H1 (cell line): ENCODE data around the gene MYOM3. TPM values are rescaled to one million over a fixed set of nuclear protein-coding genes. Genes with fewer than 3 reads are reported as not detected.

Experiments
- CTCF ChIA-PET: fragments of 300-600 bp; sonication (Branson Sonifier 250); formaldehyde crosslinking; loops from one replicate; lab custom pipeline; 2021; ENCODE audit not compliant: partially characterized antibody; lab: Charles Lee
- POLR2A ChIA-PET: fragments of 300-600 bp; sonication (Branson Sonifier 250); formaldehyde crosslinking; loops from one replicate; lab custom pipeline; 2021; ENCODE audit warnings: inconsistent platforms; ENCODE audit not compliant: partially characterized antibody; lab: Charles Lee
- DNase-seq, 2 experiments: peaks; one replicate each; pipeline versions ENCODE4 v3.0.0 to v3.0.0-alpha.2; 2010 to 2022; ENCODE audit warnings: low spot score in 2 of 2, low read depth in 1 of 2, mixed read lengths in 1 of 2
- FAIRE-seq: peaks from 2 replicates; lab custom pipeline; 2011; peaks lifted over from hg19 to GRCh38; lab: Jason Lieb, UNC
- H2AFZ ChIP-seq: 2 replicates; pipeline ENCODE4 v1.8.1; 2012; ENCODE audit warnings: low read length, inconsistent platforms
- H2AK5ac ChIP-seq: 2 replicates; pipeline ENCODE4 v1.6.1; 2013; ENCODE audit warnings: low read depth, low read length
- H2BK120ac ChIP-seq: replicated peaks from 2 replicates; pipeline ENCODE3; 2013; ENCODE audit warnings: low read depth, low read length, inconsistent platforms
- H2BK12ac ChIP-seq: 2 replicates; pipeline ENCODE4 v1.6.1; 2013; ENCODE audit warnings: low read depth, low read length
- H2BK15ac ChIP-seq: 2 replicates; pipeline ENCODE4 v1.6.1; 2013; ENCODE audit warnings: low read length
- H2BK20ac ChIP-seq: 2 replicates; pipeline ENCODE4 v1.6.1; 2013; ENCODE audit warnings: low read length
- H2BK5ac ChIP-seq: 2 replicates; pipeline ENCODE4 v1.6.1; 2013; ENCODE audit warnings: low read depth, low read length
- H3K14ac ChIP-seq: 2 replicates; pipeline ENCODE4 v1.6.1; 2013; ENCODE audit warnings: inconsistent platforms; ENCODE audit not compliant: insufficient read length
- H3K18ac ChIP-seq: 2 replicates; pipeline ENCODE4 v1.6.1; 2013; ENCODE audit warnings: low read length; ENCODE audit errors: extremely low read depth
- H3K23ac ChIP-seq: 2 replicates; pipeline ENCODE4 v1.6.1; 2013; ENCODE audit warnings: inconsistent platforms; ENCODE audit not compliant: insufficient read length
- H3K23me2 ChIP-seq: 2 replicates; pipeline ENCODE4 v1.6.1; 2013; ENCODE audit warnings: low read depth, low read length
- H3K27ac ChIP-seq: 2 replicates; pipeline ENCODE4 v1.6.1; 2011; ENCODE audit warnings: low read depth, low read length, inconsistent platforms
- H3K27me3 ChIP-seq, 4 experiments: replicated peaks in 1 of 4; 1 replicate in 1 of 4; 2 replicates in 3 of 4; pipeline versions ENCODE4 v1.6.1 to v1.8.1; 2011 to 2013; ENCODE audit warnings: low read length in 3 of 4, mild to moderate bottlenecking in 3 of 4, inconsistent platforms in 2 of 4, mixed read lengths in 2 of 4, moderate library complexity in 1 of 4; ENCODE audit not compliant: control insufficient read depth in 3 of 4, insufficient read depth in 3 of 4; ENCODE audit errors: extremely low read depth in 1 of 4
- H3K36me3 ChIP-seq, 4 experiments: 2 replicates each; pipeline versions ENCODE4 v1.6.1 to v1.8.1; 2011 to 2013; ENCODE audit warnings: mild to moderate bottlenecking in 4 of 4, low read length in 3 of 4, moderate library complexity in 2 of 4, control low read depth in 1 of 4, inconsistent platforms in 1 of 4; ENCODE audit not compliant: insufficient read depth in 4 of 4, control insufficient read depth in 2 of 4
- H3K4ac ChIP-seq: replicated peaks from 2 replicates; pipeline ENCODE3; 2013; ENCODE audit warnings: low read length, low read depth, mixed read lengths, inconsistent platforms; ENCODE audit not compliant: insufficient read length
- H3K4me1 ChIP-seq, 4 experiments: replicated peaks in 1 of 4; 1 replicate in 1 of 4; 2 replicates in 3 of 4; pipeline versions ENCODE4 v1.6.1 to v1.8.1; 2011 to 2013; ENCODE audit warnings: low read length in 3 of 4, inconsistent platforms in 2 of 4, mixed read lengths in 1 of 4; ENCODE audit not compliant: insufficient read depth in 4 of 4, control insufficient read depth in 3 of 4
- H3K4me2 ChIP-seq, 2 experiments: 2 replicates each; pipeline versions ENCODE4 v1.6.1 to v1.8.1; 2011 to 2013; ENCODE audit warnings: low read depth in 2 of 2, low read length in 2 of 2, control low read depth in 1 of 2, inconsistent platforms in 1 of 2, mild to moderate bottlenecking in 1 of 2; ENCODE audit not compliant: insufficient read depth in 1 of 2
- H3K4me3 ChIP-seq, 4 experiments: fragments of 200-600, 300-600 bp in 1 of 4; sonication (generic), shearing (Covaris generic), sonication (Bioruptor Twin) in 1 of 4; 2 replicates each; pipeline versions ENCODE4 v1.5.1 to v1.8.1; 2011 to 2016; ENCODE audit warnings: low read length in 4 of 4, low read depth in 3 of 4, control low read depth in 2 of 4, inconsistent platforms in 2 of 4, mild to moderate bottlenecking in 2 of 4, mixed read lengths in 1 of 4, moderate library complexity in 1 of 4; ENCODE audit not compliant: insufficient read depth in 2 of 4; ENCODE audit errors: extremely low read depth in 1 of 4
- H3K56ac ChIP-seq: replicated peaks from 2 replicates; pipeline ENCODE3; 2013; ENCODE audit warnings: low read depth, mild to moderate bottlenecking, mixed read lengths, low read length, inconsistent platforms; ENCODE audit not compliant: insufficient read length
- H3K79me1 ChIP-seq: 2 replicates; pipeline ENCODE4 v1.6.1; 2013; ENCODE audit warnings: low read depth, low read length, control low read depth
- H3K79me2 ChIP-seq, 2 experiments: 2 replicates each; pipeline versions ENCODE4 v1.6.1 to v1.8.1; 2012 to 2013; ENCODE audit warnings: low read length in 2 of 2, mild to moderate bottlenecking in 2 of 2, inconsistent platforms in 1 of 2; ENCODE audit not compliant: insufficient read depth in 2 of 2, control insufficient read depth in 1 of 2
- H3K9ac ChIP-seq, 4 experiments: replicated peaks in 1 of 4; 1 replicate in 1 of 4; 2 replicates in 3 of 4; pipeline versions ENCODE4 v1.6.1 to v1.8.1; 2011 to 2013; ENCODE audit warnings: low read depth in 3 of 4, low read length in 3 of 4, control low read depth in 2 of 4, mild to moderate bottlenecking in 2 of 4, moderate library complexity in 2 of 4, inconsistent platforms in 1 of 4; ENCODE audit errors: extremely low read depth in 1 of 4
- H3K9me3 ChIP-seq, 2 experiments: 2 replicates each; pipeline versions ENCODE4 v1.6.1 to v1.8.1; 2012 to 2013; ENCODE audit warnings: mild to moderate bottlenecking in 2 of 2, moderate library complexity in 2 of 2, control low read depth in 1 of 2, inconsistent platforms in 1 of 2, low read depth in 1 of 2, low read length in 1 of 2, mixed read lengths in 1 of 2; ENCODE audit not compliant: insufficient read depth in 2 of 2
- H4K20me1 ChIP-seq, 2 experiments: replicated peaks in 1 of 2; 2 replicates each; pipeline versions ENCODE3 to v1.8.1; 2011 to 2013; ENCODE audit warnings: inconsistent platforms in 2 of 2, low read length in 2 of 2, mild to moderate bottlenecking in 1 of 2; ENCODE audit not compliant: insufficient read depth in 2 of 2, control insufficient read depth in 1 of 2
- H4K5ac ChIP-seq: 2 replicates; pipeline ENCODE4 v1.6.1; 2013; ENCODE audit warnings: low read length, low read depth, mixed read lengths, inconsistent platforms; ENCODE audit not compliant: insufficient read length
- H4K8ac ChIP-seq: 2 replicates; pipeline ENCODE4 v1.8.0; 2013; ENCODE audit warnings: mild to moderate bottlenecking, moderate library complexity, low read length, inconsistent platforms; ENCODE audit not compliant: insufficient read depth; ENCODE audit errors: extremely low read depth
- H4K91ac ChIP-seq: replicated peaks from 2 replicates; pipeline ENCODE3; 2013; ENCODE audit warnings: low read length, mixed read lengths, inconsistent platforms; ENCODE audit not compliant: insufficient read length
- ASH2L ChIP-seq: fragments of 200-600, 300-600 bp; sonication (generic); IDR thresholded peaks from one replicate; pipeline ENCODE4 v1.7.1; 2017; ENCODE audit warnings: low read length
- CTBP2 ChIP-seq: IDR thresholded peaks from 2 replicates; pipeline ENCODE4 v1.7.0; 2011; ENCODE audit warnings: borderline replicate concordance, mild to moderate bottlenecking, moderate library complexity, mixed read lengths, low read length; ENCODE audit not compliant: insufficient read depth, insufficient read length
- RAD21 ChIP-seq, 2 experiments: IDR thresholded peaks in 1 of 2; conservative IDR thresholded peaks in 1 of 2; 2 replicates each; pipeline ENCODE4 v1.6.1; 2011; ENCODE audit warnings: low read depth in 2 of 2, low read length in 2 of 2, improper control_type of control experiment in 1 of 2, inconsistent platforms in 1 of 2, mild to moderate bottlenecking in 1 of 2, moderate library complexity in 1 of 2
- TBP ChIP-seq: IDR thresholded peaks from 2 replicates; pipeline ENCODE4 v1.6.1; 2011; ENCODE audit warnings: low read depth, low read length, improper control_type of control experiment
- WGBS, 2 experiments: shearing (Covaris generic) in 1 of 2; methylation state at CpG; one replicate each; pipeline versions ENCODE4 v1.1.6 to v1.1.7; 2013 to 2015; ENCODE audit warnings: low lambda C conversion rate in 2 of 2, mixed read lengths in 2 of 2, inconsistent platforms in 1 of 2, low coverage in 1 of 2, missing lambda C conversion rate in 1 of 2; ENCODE audit not compliant: insufficient replicate concordance in 2 of 2, insufficient coverage in 1 of 2, insufficient read length in 1 of 2; ENCODE audit errors: extremely low coverage in 1 of 2, missing lambda C conversion rate in 1 of 2; 5-methylcytosine and 5-hydroxymethylcytosine counted together
- polyA plus RNA-seq, 7 experiments: library from polyadenylated mRNA; depleted of rRNA in 3 of 7; stranded (reverse) in 5 of 7; unstranded in 2 of 7; fragments of >200 nt in 5 of 7; fragments of 200-250 nt in 2 of 7; gene quantifications; 1 replicate in 5 of 7; 2 replicates in 1 of 7; 4 replicates in 1 of 7; pipeline versions ENCODE4 v1.2.1 to v1.2.3, GENCODE V29; 2011 to 2013; ENCODE audit warnings: missing spikeins in 2 of 7, mixed read lengths in 2 of 7
- total RNA-seq: library from RNA; stranded (reverse); fragmentation: NEBNext Ultra II Directional; extraction: Animal tissue kit (Norgen Biotek cat#: 25700); gene quantifications from 2 replicates; pipeline ENCODE4 v1.2.1, GENCODE V29; 2021
- TF ChIP-seq, protein P1 (sequence below): IDR thresholded peaks from 2 replicates; pipeline ENCODE4 v1.6.1; 2012; ENCODE audit warnings: low read length, inconsistent platforms

MYOM3 gene
- total and polyA plus RNA-seq, 2 of the 8 experiments (the other 6 are each of a cell fraction or from before 2014, with no cell fraction given), result 0.08 to 0.09 TPM

DNA sequence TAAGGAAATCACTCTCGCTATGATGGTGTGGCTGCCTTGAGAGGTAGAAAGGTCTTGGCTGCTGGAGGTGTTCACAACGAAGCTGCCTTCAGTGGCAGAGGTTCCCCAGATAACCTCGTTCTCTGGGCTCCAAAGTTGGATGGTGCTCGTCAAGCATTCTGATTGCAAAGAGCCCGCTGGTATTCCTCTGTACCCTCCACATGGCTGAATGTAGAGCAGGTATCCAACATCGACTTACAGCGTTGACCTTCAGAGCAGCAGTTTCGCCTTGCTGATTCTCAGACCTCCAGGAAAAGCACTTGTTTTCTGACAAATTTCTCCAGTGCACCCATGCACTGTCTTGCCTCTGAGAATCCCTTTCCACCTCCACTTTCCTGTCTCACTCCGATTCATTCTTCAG, 35.3 kb upstream of the MYOM3 start:
- Histone ChIP-seq H2BK5ac (no peak overlapping the region), H3K9ac (no peak overlapping the region; a peak in 2 of 7 replicates), H3K4me2 (no peak overlapping the region), H3K9me3 (no peaks in the 10 kb centered on the region), H3K79me1 (no peaks in the 10 kb centered on the region; the same call in 1 of the 2 replicates), H3K36me3 (no peaks in the 10 kb centered on the region), H3K14ac (no peak overlapping the region), H2AFZ (no peak overlapping the region), H2BK12ac (peak overlapping the region; percentile 68; the same call in 1 of the 2 replicates), H3K27ac (no peak overlapping the region), H2BK120ac (no peak overlapping the region), H3K27me3 (no peaks in the 10 kb centered on the region), H4K20me1 (no peaks in the 10 kb centered on the region), H3K4me3 (no peak overlapping the region), H4K5ac (no peak overlapping the region), H3K4me1 (peaks cover 0 to 13% (median 6%) of the 10 kb centered on the region in 4 experiments; a peak in 6 of 7 replicates), H3K23me2 (0 out of 2 replicates have a peak, but pooled peaks cover 1% of the 10 kb centered on the region), H3K18ac (no peak overlapping the region; the same call in 1 of the 2 replicates), H4K8ac (no peak overlapping the region), H2AK5ac (no peak overlapping the region), H3K79me2 (no peaks in the 10 kb centered on the region), H4K91ac (no peak overlapping the region), H3K4ac (no peak overlapping the region), H2BK15ac (no peak overlapping the region; the same call in 1 of the 2 replicates), H3K23ac (no peak overlapping the region), H2BK20ac (no peak overlapping the region), H3K56ac (no peak overlapping the region)
- POLR2A ChIA-PET, result no interaction called here
- TF ChIP-seq, protein P1, sequence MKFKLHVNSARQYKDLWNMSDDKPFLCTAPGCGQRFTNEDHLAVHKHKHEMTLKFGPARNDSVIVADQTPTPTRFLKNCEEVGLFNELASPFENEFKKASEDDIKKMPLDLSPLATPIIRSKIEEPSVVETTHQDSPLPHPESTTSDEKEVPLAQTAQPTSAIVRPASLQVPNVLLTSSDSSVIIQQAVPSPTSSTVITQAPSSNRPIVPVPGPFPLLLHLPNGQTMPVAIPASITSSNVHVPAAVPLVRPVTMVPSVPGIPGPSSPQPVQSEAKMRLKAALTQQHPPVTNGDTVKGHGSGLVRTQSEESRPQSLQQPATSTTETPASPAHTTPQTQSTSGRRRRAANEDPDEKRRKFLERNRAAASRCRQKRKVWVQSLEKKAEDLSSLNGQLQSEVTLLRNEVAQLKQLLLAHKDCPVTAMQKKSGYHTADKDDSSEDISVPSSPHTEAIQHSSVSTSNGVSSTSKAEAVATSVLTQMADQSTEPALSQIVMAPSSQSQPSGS, result no peak
- TF ChIP-seq RAD21 (IDR thresholded peaks at IDR 0.05 in 1 of 2, conservative IDR thresholded peaks at IDR 0.05 in 1 of 2; ENCODE audit: low read depth in 2 of 2, low read length in 2 of 2) (no peak), ASH2L (no peak), TBP (no peak), CTBP2 (no peak)
- FAIRE-seq (no peak), DNase-seq (no peak)
- CTCF ChIA-PET, result interaction anchor here (1.0 to 1.5 kb wide), 4 partner anchors 9 to 246 kb away, joined by 3 to 7 read pairs (median 4); no protein-coding TSS in a partner anchor
- 87% methylated on average over 9 of the region's 9 CpGs; no CpG with 5 or more reads in 1 of the 2 experiments for WGBS, 2 experiments
